Mesenteric fat pad (tissue), 1 donor: ENCODE measurements around the gene AK9. TPM values are rescaled to one million over a fixed set of nuclear protein-coding genes. Genes with fewer than 3 reads are reported as not detected.
"Not testable (repeated sequence)": the region's sequence is repeated elsewhere in the genome, so short reads cannot be mapped to it uniquely, and the experiment has no call there.

Source experiments
- DNase-seq: peaks from one replicate; pipeline ENCODE4 v3.0.0-alpha.2; 2020; ENCODE audit warnings: low spot score
- long read RNA-seq: library from polyadenylated mRNA; unstranded; transcript quantifications from one replicate; pipeline ENCODE4 v2.0.0, GENCODE V29; 2020
- total RNA-seq: library from RNA; stranded (reverse); fragmentation: NEBNext Ultra II Directional; extraction: Animal tissue kit (Norgen Biotek cat#: 25700); gene quantifications from one replicate; pipeline ENCODE4 v1.2.1, GENCODE V29; 2021
- donor health status: DM: yes; HTN: yes; CAD: no.

Gene AK9
- total RNA-seq = 7.4 TPM
- long read RNA-seq, partial matches to known transcripts = 3 of 10 reads
- long read RNA-seq, other reads (novel, unspliced or antisense) = 7 of 10 reads

DNA sequence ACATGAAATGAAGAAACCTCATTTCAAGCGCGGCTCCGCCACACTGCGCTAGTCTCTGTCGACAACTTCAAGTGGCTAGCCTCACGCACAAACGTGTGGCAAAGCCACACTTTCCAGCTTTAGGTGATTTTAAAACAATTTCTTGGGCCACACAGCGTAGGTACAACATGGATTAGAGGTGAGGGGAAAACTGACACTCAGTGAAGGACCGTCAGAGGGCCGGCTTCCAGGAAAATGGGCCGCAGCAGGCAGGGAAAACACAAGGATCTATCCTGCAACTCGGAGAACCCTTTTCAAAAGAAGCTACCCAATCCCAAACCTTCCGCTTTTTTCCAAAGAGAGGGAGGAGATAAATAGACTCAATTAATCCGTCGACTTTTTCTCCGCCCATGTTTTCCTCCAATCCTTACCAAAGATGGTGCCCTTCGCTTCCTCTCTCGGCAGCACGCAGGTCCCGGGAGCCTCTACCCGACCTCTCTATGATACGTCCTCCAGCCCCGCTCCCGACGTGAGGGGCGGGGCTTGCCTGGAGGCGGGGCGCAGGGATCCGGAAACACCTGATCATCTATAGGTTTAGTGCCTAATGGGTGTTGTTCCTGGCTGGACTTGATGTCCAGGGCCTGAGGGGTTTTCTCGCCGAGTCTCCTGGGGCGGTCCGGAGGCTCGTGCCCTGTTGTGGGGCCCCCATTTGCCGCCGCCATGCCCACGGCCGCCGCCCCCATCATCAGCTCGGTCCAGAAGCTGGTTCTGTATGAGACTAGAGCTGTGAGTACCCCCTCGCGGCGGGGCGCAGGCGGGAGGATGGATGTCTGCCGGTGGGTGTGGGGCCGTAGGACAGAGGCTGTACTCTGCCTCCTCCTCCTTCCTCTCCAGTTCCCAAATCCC lies at the start of gene AK9, which contains the start of gene FIG4:
TSS of gene AK9 (minus strand) at position 466 of the 885 bp plus-strand sequence. CDS start 15,457 bp downstream, outside the sequence.
TSS of gene FIG4 (plus strand) at position 560 of the 885 bp plus-strand sequence. CDS start at position 700, 140 bp downstream.
- DNase-seq = peak; percentile 93

- no peak for DNase-seq
Observed at GRCh38 chr6:109740787-109741186, 49.8 kb upstream of the AK9 start.

DNA sequence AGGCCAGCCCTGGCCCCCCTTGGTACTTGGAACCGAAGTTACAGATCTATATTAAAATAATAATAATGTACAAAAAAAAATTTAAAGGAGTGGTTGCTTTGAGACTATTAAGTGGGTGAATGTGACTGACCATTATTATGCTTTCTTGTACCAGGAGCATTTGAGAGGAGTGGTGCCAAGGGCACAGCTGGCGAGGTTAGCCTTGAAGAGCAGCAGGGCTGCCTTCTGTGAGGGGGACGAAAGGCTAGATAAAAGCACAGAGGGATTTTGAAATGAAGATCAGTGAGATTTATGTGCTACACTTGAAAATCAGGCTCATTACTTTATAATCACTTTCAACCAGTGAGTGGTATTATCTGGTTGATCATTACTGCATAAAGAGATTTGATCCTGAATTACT lies 48.7 kb upstream of the AK9 start:
- DNase-seq = no peak

- DNase-seq = no peak
Observed at GRCh38 chr6:109738667-109739066, 47.7 kb upstream of the AK9 start.

- DNase-seq = no peak
Observed at GRCh38 chr6:109738255-109738654, 47.3 kb upstream of the AK9 start.

DNA sequence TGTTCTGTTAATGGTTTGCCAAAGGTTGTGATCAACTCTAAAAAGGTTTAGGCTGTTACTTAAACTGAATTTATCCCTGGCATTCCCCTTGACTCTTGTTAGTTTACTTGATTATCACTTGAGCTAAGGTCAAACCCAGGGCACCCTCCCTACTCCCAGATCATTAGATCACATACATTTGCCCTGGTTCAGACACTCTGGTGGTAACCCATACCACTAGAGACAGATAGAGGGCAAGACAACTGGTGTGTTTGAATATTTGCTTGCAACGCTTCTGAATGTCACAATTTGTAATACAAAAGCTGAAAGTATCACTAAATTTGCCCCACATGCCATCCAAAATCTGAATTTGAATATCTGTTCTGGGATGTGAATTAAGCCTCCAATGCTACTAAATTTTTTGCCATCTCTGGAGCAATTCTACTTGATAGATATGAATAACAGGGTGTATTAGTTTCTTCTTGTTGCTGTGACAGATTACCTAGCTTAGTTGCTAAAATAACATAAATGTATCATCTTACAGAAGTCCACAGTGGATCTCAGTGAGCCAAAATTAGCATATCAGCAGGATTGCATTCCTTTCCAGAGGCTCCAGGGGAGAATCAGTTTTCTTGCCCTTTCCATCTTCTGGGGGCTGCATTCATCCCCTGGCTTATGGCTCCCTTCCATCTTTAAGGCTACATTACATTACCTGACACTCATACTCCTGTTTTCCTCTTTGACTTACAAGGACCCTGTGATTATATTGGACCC lies 45.4 kb upstream of the AK9 start:
- DNase-seq = no peak

DNA sequence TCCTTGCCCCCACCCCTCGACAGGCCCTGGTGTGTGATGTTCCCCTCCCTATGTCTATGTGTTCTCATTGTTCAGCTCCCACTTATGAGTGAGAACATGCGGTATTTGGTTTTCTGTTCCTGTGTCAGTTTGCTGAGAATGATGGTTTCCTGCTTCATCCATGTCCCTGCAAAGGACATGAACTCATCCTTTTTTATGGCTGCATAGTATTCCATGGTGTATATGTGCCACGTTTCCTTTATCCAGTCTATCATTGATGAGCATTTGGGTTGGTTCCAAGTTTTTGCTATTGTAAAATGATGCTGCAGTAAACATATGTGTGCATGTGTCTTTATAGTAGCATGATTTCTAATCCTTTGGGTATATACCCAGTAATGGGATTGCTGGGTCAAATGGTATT lies 34.2 kb upstream of the AK9 start:
- DNase-seq = not testable (repeated sequence)

GRCh38 chr6:109722564-109723254 lies 31.7 kb upstream of the AK9 start:
- DNase-seq = no peak

GRCh38 chr6:109722011-109722410 lies 31.0 kb upstream of the AK9 start:
- DNase-seq = no peak

DNA sequence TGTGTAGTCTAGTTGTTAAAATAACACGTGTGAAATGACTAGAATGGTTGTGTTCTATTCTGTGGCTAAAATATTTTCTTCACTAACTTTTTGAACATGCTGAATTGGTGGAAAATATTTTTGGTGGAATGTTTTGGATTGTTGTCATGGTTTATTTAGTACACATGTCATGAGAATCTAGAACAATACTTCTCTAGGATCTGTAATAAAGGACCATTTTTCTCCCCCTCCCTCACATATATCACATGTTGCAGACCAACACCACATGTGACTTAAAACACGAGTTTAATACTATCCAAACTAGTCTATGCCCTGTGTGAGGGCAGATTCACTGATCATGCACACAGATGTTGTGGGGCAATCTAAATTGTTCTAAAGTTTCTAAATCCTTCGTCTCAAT lies 29.3 kb upstream of the AK9 start:
- DNase-seq = no peak

DNA sequence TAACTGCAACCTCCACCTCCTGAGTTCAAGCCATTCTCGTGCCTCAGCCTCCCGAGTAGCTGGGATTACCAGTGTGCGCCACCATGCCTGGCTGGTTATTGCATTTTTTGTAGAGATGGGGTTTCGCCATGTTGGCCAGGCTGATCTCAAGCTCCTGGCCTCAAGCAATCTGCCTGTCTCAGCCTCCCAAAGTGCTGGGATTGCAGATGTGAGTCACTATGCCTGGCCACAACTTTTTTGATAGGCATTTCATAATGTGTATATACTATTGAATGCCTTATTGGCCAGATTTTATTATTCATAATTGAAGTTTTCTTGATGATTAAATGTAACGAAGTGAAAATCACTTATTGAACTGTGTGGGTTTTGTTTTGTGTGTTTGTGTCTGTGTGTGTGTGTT lies 28.0 kb upstream of the AK9 start:
- no peak for DNase-seq

DNA sequence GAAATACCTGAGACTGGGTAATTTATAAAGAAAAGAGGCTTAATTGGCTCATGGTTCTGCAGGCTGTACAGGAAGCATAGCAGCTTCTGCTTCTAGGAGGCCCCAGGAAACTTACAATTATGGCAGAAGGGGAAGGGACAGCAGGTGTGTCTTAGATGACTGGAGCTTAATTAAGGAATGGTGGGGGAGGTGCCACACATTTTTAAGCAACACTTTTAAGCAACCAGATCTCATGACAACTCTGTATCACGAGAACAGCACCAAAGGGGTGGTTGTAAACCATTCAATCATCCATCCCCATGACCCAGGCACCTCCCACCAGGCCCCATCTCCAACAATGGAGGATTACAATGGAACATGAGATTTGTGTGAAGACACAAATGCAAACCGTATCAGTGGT lies 27.0 kb upstream of the AK9 start:
- no peak for DNase-seq

- no peak for DNase-seq
Observed at GRCh38 chr6:109715616-109716015, 24.6 kb upstream of the AK9 start.

DNA sequence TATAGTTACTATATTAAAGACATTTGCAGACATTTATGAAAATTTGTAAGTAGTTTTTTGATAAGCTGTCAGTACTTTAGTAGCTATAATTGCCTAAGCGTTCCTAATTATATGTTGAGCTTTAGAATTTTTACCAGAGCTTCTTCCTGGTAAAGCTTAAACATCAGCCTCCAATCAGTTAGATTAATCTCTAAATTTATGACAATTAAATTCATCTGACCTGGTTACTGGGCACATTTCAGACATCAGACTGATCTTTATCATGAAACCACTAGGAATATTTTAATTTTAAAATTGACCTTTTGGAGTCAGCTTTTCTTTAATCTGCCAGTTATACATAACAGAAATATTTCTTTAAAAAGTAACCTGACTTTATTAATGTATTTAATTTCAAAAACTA lies 23.6 kb upstream of the AK9 start:
- DNase-seq = no peak

GRCh38 chr6:109714166-109714565 lies 23.2 kb upstream of the AK9 start:
- no peak for DNase-seq

GRCh38 chr6:109713097-109713496 lies 22.1 kb upstream of the AK9 start:
- no peak for DNase-seq

GRCh38 chr6:109708099-109708498 lies 17.1 kb upstream of the AK9 start:
- DNase-seq = not testable (repeated sequence)

DNA sequence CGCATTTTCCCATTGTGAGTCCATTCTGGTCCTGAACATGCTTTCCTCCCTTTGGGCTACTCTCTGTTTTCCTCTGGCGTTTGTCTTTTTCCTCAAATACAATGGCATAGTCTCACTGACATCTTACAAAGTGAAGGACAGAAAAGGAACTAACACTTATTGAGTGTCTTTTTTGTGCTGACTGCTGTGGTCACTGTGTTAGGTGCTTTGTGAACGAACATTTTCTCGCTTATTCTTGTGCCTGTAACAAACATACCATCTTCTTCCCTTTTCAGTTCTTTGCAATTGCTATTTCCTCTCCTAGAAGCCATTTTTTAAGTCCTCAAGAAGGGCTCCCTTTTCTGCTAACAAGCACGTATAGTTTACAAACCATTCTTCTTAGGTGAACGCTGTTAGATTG lies 15.5 kb upstream of the AK9 start:
- no peak for DNase-seq

GRCh38 chr6:109705258-109705657 lies 14.3 kb upstream of the AK9 start:
- DNase-seq = no peak

- DNase-seq = no peak
Observed at GRCh38 chr6:109702791-109703190, 11.8 kb upstream of the AK9 start.

DNA sequence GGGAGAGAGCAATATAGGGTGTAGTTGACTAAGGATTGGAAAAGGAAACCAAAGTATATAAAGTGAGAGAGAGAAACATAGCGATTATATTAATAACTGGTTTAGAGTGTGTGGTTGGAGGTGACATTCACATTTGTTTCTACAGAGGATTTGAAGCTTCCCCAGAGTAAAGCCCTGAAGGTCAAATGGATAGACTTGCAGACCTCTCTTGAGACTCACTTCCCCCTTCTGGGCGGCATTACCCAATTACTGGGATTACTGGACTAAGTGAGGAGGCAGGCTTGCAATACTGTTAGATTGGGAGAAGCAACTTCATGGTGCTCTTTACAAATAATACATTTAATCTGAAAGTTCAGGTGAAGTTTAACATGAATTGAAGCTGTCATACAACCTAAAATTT lies 10.8 kb upstream of the AK9 start:
- no peak for DNase-seq

DNA sequence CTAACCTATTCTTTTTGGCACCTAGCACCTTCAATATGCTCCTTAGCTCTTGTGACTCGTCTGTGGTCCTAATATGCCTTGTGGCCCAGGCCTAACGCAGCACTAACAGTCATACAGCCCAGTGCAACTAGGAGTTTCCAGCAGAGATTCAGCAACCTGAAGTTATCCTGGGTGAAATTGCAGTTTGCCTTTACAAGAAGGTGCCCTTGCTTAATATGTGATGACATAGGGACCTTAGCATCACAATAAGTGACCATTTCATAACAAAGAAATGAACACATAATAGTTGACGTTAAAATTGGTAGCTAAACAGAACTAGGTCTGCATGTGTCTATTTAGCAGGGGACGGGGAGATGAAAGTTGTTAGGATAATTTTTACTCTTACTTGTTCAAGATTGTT lies 10.2 kb upstream of the AK9 start:
- no peak for DNase-seq
